HEK293 (cell line): Measurements from ENCODE around the gene EGFLAM.

Source experiments
- BCL11B ChIP-seq: fragments of 450-650 bp; formaldehyde crosslinking; IDR thresholded peaks from 2 replicates; pipeline ENCODE4 v1.5.1; 2016; ENCODE audit warnings: low read depth, missing biosample characterization, missing genetic modification characterization
- SETDB1 ChIP-seq: IDR thresholded peaks from one replicate; pipeline ENCODE4 v1.6.1; 2017; ENCODE audit warnings: mild to moderate bottlenecking, low read length, moderate library complexity, mixed read lengths; ENCODE audit not compliant: insufficient read length
- ZSCAN30 ChIP-seq: fragments of 450-650 bp; IDR thresholded peaks from 2 replicates; pipeline ENCODE4 v1.5.1; 2018; ENCODE audit warnings: missing biosample characterization, mild to moderate bottlenecking, missing genetic modification characterization, moderate library complexity

DNA sequence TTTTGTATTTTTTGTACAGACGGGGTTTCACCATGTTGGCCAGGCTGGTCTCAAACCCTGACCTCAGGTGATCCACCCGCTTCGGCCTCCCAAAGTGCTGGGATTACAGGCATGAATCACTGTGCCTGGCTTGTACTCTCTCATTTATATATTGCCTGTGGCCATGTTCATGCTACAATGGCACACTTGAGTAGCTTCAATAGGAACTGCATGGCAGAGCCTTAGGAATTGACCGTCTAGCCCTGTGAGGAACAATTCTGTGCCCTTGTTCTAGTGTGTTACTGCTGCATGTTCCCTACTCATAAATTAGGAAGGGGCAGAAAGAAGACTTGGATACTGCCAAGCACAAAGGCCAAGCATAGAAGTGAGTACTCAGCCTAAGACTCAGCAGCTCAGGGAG is 193.8 kb downstream of the EGFLAM start:
- no peak for TF ChIP-seq BCL11B
- TF ChIP-seq ZSCAN30: no peak
- TF ChIP-seq SETDB1: no peak
